Smooth muscle cell (in vitro differentiated cells): ENCODE measurements around the gene PLXND1. TPM values are rescaled to one million over a fixed set of nuclear protein-coding genes. Genes with fewer than 3 reads are reported as not detected.

Experiments
- DNase-seq: peaks from one replicate; lab custom pipeline; 2025; ENCODE audit not compliant: unreplicated experiment; lab: John Stamatoyannopoulos, UW
- H2AFZ ChIP-seq: fragments of 200-600 bp; sonication (generic); 2 replicates; pipeline ENCODE4 v1.6.0; 2016; ENCODE audit warnings: antibody characterized with exemption, low read depth, mild to moderate bottlenecking
- H3F3A ChIP-seq: fragments of 200-600 bp; sonication (generic); 2 replicates; pipeline ENCODE4 v1.6.0; 2017; ENCODE audit warnings: antibody characterized with exemption, low read depth
- H3K27ac ChIP-seq: fragments of 200-600 bp; sonication (generic); 2 replicates; pipeline ENCODE4 v1.5.1; 2016; ENCODE audit warnings: low read depth, mild to moderate bottlenecking
- H3K27me3 ChIP-seq: fragments of 200-600 bp; sonication (generic); 2 replicates; pipeline ENCODE4 v1.6.1; 2016; ENCODE audit warnings: low read depth, mild to moderate bottlenecking
- H3K36me3 ChIP-seq: fragments of 200-600 bp; sonication (generic); 2 replicates; pipeline ENCODE4 v1.5.1; 2016; ENCODE audit warnings: low read depth
- H3K4me1 ChIP-seq: fragments of 200-600 bp; sonication (generic); 2 replicates; pipeline ENCODE4 v1.5.1; 2016; ENCODE audit warnings: low read depth
- H3K4me2 ChIP-seq: fragments of 200-600 bp; sonication (generic); 2 replicates; pipeline ENCODE4 v1.6.0; 2016; ENCODE audit warnings: mild to moderate bottlenecking
- H3K4me3 ChIP-seq: fragments of 200-600 bp; sonication (generic); 2 replicates; pipeline ENCODE4 v1.5.1; 2016; ENCODE audit warnings: mild to moderate bottlenecking
- H3K79me2 ChIP-seq: fragments of 200-600 bp; sonication (generic); 2 replicates; pipeline ENCODE4 v1.6.0; 2016; ENCODE audit warnings: low read depth, mild to moderate bottlenecking
- H3K9ac ChIP-seq: fragments of 200-600 bp; sonication (generic); 2 replicates; pipeline ENCODE4 v1.6.0; 2016; ENCODE audit warnings: low read depth
- H3K9me3 ChIP-seq: fragments of 200-600 bp; sonication (generic); replicated peaks from 2 replicates; pipeline ENCODE4 v1.5.1; 2016; ENCODE audit warnings: low read depth
- H4K20me1 ChIP-seq: fragments of 200-600 bp; sonication (generic); 2 replicates; pipeline ENCODE4 v1.6.0; 2016; ENCODE audit warnings: low read depth
- WGBS: methylation state at CpG from one replicate; pipeline ENCODE4 v1.1.7; 2016; ENCODE audit warnings: low lambda C conversion rate; 5-methylcytosine and 5-hydroxymethylcytosine counted together
- polyA plus RNA-seq: library from polyadenylated mRNA; unstranded; fragments of >200 nt; fragmentation: Nextera tagmentation; extraction: Ambion mirVana; gene quantifications from 2 replicates; pipeline ENCODE4 v1.2.1, GENCODE V29; 2016
- total RNA-seq: library from RNA; depleted of rRNA; stranded (reverse); fragments of >200 nt; gene quantifications from 2 replicates; pipeline ENCODE4 v1.2.3, GENCODE V29; 2014
- TF ChIP-seq, protein P1 (sequence below): fragments of 200-600 bp; sonication (generic); IDR thresholded peaks from 2 replicates; pipeline ENCODE4 v1.5.1; 2017; ENCODE audit warnings: borderline replicate concordance, mild to moderate bottlenecking, antibody characterized with exemption; ENCODE audit not compliant: insufficient read depth, poor library complexity, severe bottlenecking

The PLXND1 gene
- total and polyA plus RNA-seq, 2 experiments from 2014 or later, result 75.8 to 94.3 TPM

DNA sequence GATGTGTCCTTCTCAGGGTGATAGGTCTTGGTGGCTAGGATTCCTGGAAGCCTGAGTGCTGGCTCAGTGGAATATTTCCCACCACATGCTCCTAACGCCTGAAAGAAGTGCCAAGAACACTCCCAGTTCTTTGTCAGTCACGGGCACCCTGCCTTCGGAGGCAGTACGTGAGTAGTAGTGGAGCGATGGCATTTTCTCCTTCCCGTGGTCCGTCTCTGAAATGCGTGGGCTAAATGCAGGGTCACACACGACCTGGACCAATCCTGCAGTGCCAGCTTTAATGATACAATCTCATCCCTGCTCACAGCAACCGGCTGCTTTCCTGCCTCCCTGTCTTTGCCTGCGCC is 49.0 kb downstream of the PLXND1 start:
- Histone ChIP-seq H4K20me1 (no peaks in the 10 kb centered on the region), H2AFZ (no peak overlapping the region), H3K27me3 (no peaks in the 10 kb centered on the region), H3K36me3 (no peaks in the 10 kb centered on the region), H3K4me1 (peaks cover 28% of the 10 kb centered on the region), H3K27ac (peak overlapping the region; percentile 81), H3K79me2 (no peaks in the 10 kb centered on the region), H3K9me3 (no peaks in the 10 kb centered on the region), H3K4me3 (no peak overlapping the region), H3F3A (peaks cover 19% of the 10 kb centered on the region), H3K4me2 (no peak overlapping the region), H3K9ac (no peak overlapping the region)
- WGBS, result 83% methylated on average over 11 of the region's 11 CpGs
- TF ChIP-seq, protein P1, sequence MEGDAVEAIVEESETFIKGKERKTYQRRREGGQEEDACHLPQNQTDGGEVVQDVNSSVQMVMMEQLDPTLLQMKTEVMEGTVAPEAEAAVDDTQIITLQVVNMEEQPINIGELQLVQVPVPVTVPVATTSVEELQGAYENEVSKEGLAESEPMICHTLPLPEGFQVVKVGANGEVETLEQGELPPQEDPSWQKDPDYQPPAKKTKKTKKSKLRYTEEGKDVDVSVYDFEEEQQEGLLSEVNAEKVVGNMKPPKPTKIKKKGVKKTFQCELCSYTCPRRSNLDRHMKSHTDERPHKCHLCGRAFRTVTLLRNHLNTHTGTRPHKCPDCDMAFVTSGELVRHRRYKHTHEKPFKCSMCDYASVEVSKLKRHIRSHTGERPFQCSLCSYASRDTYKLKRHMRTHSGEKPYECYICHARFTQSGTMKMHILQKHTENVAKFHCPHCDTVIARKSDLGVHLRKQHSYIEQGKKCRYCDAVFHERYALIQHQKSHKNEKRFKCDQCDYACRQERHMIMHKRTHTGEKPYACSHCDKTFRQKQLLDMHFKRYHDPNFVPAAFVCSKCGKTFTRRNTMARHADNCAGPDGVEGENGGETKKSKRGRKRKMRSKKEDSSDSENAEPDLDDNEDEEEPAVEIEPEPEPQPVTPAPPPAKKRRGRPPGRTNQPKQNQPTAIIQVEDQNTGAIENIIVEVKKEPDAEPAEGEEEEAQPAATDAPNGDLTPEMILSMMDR, result no peak
- DNase-seq, result no peak

DNA sequence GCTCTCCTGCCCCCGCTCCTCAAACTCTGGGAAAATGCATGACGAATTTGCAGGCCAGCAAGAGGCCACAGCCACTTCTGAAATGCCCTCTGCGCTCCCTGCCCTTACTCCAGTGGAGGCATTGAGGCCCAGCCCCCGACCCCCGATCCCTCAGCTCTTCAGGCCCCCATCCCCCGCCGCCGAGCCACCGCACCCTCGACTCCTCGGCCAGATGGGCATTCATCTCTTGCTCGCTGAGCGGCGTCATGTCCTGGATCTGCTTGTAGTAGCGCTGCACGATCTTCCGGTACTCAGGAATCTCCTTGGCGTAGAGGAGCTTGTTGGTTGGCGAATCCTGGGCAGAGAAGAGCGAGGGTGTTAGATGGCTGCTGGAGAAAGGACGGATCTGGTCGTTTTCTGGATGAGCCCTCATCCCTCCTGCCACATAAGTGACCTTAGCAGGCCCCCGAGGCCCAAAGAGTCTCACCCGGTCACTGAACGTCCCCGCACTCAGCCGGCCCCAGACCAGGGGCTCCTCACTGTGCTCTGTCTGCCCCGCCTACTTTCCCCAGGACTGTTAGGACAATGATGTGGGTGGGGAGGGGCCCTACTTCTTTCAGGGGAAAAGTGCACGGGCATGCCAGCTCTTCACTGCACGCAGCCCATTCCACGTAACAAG is 49.5 kb downstream of the PLXND1 start:
- TF ChIP-seq, protein P1, result no peak
- DNase-seq, result no peak
- H3K9me3 ChIP-seq, result no peaks in the 10 kb centered on the region
- no peak overlapping the region for H2AFZ ChIP-seq
- no peaks in the 10 kb centered on the region for H3K36me3 ChIP-seq
- no peaks in the 10 kb centered on the region for H3K27me3 ChIP-seq
- no peak overlapping the region for H3K9ac ChIP-seq
- H3K27ac ChIP-seq, result no peak overlapping the region
- H3K4me3 ChIP-seq, result no peak overlapping the region
- peaks cover 28% of the 10 kb centered on the region for H3K4me1 ChIP-seq
- H4K20me1 ChIP-seq, result no peaks in the 10 kb centered on the region
- peaks cover 19% of the 10 kb centered on the region for H3F3A ChIP-seq
- H3K79me2 ChIP-seq, result no peaks in the 10 kb centered on the region
- WGBS, result 87% methylated on average over 31 of the region's 31 CpGs
- no peak overlapping the region for H3K4me2 ChIP-seq

DNA sequence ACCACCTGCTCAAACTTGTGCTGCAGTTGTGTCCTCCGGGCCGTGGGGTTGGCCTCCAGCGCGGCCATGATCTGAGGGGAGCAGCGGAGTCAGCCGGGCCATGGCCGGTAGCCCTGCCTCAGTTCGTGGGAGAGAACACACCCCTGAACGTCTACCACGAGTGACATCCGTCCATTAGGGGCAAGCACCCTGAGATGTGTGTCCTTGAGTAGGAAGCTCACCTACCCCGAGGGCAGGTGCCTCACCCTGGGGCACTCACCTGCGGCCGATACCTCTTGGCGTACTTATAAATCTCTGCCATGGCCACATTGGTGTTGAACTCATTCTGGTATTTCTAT is 50.1 kb downstream of the PLXND1 start:
- Histone ChIP-seq H2AFZ (no peak overlapping the region), H4K20me1 (no peaks in the 10 kb centered on the region), H3K9me3 (no peaks in the 10 kb centered on the region), H3K4me3 (no peak overlapping the region), H3K9ac (no peak overlapping the region), H3K79me2 (no peaks in the 10 kb centered on the region), H3K4me1 (peaks cover 27% of the 10 kb centered on the region), H3K36me3 (no peaks in the 10 kb centered on the region), H3F3A (peaks cover 19% of the 10 kb centered on the region), H3K4me2 (no peak overlapping the region), H3K27ac (no peak overlapping the region), H3K27me3 (no peaks in the 10 kb centered on the region)
- WGBS, result 97% methylated on average over 15 of the region's 15 CpGs
- TF ChIP-seq, protein P1, result no peak
- no peak for DNase-seq

DNA sequence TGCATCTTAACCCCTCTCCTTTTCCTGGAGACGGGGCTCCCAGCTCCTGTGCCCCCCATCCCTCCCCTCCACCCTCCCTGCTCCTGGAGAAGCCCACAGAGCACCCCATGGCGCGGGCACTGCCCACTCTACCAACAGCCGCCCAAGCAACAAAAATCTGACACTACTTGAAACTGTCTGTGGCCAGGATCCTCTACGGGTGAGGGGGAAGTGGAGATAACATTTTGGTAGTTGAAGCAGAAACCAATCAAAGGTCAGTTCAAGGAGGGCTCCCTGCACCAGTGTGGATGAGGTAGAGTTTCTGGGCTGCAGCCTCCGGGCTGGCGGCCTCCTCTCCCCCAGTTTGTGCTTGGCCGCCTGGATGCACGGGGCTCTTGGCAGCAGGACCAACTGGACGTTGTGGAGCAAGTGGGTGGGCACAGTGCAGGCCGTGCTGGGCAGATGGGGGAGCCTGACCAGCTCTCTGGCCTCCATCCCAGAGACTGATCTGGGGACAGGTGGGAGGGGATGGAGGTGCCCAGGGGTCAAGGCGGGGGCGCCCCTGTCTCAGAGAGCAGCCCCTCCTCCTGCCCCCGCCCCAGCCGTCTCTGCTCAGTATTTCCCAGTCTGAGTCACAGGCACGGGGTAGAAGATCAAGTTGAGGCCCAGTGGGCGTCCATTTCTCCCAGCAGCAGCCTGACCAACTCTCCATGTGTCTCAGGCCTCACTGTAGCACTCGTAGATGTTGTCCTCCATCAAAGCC is 50.7 kb downstream of the PLXND1 start:
- H3K4me1 ChIP-seq, result peaks cover 21% of the 10 kb centered on the region
- no peak overlapping the region for H3K9ac ChIP-seq

More for the DNA sequence above, 50.7 kb downstream of the PLXND1 start:
- Histone ChIP-seq H3K4me2 (no peak overlapping the region), H3K36me3 (no peaks in the 10 kb centered on the region), H3K27me3 (no peaks in the 10 kb centered on the region), H3F3A (peaks cover 19% of the 10 kb centered on the region), H4K20me1 (no peaks in the 10 kb centered on the region), H3K79me2 (no peaks in the 10 kb centered on the region), H3K27ac (no peak overlapping the region), H3K9me3 (no peaks in the 10 kb centered on the region), H3K4me3 (no peak overlapping the region), H2AFZ (no peak overlapping the region)
- TF ChIP-seq, protein P1, result no peak
- 81% methylated on average over 17 of the region's 18 CpGs for WGBS
- DNase-seq, result no peak
